Measurements from ENCODE around the gene SOX1.

DNA sequence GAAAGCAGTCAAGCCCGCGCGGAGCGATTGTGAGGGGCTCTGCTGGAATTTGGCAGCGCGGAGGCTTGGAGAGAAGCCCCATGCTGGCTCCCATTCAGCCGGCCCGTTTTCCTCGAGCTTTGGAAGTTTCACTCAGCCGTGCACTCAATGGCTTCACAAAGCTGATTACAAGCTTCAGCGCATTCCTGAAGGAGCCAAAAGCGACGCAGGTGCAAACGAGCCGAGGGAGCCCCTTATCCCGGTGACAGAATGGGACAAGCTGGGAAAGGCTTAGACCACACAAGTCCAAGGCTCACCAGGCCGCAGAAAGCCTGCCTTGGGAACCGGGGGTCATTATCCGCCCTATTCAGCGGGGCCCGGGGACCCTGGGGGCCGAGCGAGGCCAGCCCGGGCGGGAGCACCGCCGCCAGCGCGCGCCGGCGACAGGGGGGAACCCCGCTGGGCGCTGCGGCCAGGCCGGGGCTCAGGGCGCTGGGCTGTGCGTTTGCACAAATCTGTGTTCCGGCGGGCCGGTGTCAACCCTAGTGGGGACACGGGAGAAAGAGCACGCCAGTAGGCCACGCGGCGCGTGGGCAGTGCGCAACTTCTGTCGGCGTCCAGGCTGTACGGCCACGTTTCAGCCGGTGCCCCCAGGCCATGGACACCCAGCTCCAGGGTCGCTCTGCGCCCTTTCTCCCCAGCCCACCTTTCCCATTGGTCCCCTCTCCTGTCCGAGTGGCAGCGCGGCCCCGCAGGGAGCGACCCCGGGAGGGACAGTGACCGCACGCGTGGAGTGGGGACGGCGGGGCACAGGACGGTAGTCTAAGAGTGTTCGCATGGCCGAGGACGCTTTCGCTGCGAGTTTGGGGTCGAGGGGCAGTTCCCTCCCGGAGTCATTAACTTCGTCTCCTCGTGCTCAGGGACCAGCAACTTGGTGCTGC, 37.3 kb downstream of the SOX1 start:
- TF ChIP-seq POLR2AphosphoS5 (IDR thresholded peaks at IDR 0.05): no peak
- no peak for TF ChIP-seq POLR2A (IDR thresholded peaks at IDR 0.05)
- TF ChIP-seq, protein P1, sequence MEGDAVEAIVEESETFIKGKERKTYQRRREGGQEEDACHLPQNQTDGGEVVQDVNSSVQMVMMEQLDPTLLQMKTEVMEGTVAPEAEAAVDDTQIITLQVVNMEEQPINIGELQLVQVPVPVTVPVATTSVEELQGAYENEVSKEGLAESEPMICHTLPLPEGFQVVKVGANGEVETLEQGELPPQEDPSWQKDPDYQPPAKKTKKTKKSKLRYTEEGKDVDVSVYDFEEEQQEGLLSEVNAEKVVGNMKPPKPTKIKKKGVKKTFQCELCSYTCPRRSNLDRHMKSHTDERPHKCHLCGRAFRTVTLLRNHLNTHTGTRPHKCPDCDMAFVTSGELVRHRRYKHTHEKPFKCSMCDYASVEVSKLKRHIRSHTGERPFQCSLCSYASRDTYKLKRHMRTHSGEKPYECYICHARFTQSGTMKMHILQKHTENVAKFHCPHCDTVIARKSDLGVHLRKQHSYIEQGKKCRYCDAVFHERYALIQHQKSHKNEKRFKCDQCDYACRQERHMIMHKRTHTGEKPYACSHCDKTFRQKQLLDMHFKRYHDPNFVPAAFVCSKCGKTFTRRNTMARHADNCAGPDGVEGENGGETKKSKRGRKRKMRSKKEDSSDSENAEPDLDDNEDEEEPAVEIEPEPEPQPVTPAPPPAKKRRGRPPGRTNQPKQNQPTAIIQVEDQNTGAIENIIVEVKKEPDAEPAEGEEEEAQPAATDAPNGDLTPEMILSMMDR (IDR thresholded peaks at IDR 0.05): no peak
- TF ChIP-seq EP300 (IDR thresholded peaks at IDR 0.05): no peak
